Right atrium auricular region (tissue), 2 donors: ENCODE measurements around the gene CCR5. TPM values are rescaled to one million over a fixed set of nuclear protein-coding genes. Genes with fewer than 3 reads are reported as not detected.

Experiments used
- DNase-seq: peaks from one replicate; pipeline ENCODE4 v3.0.0-alpha.2; 2019; ENCODE audit warnings: low spot score
- H3K27ac ChIP-seq, 2 donors: fragments of 200-600 bp; sonication (generic); 1 replicate in 1 of 2; 2 replicates in 1 of 2; pipeline ENCODE4 v1.5.1; 2016 to 2019
- H3K27me3 ChIP-seq, 2 donors: fragments of 200-600 bp; sonication (generic); one replicate each; pipeline versions ENCODE4 v1.5.1 to v1.6.0; 2017 to 2019
- H3K36me3 ChIP-seq: fragments of 200-600 bp; sonication (generic); one replicate; pipeline ENCODE4 v1.5.1; 2016
- H3K4me1 ChIP-seq, 2 donors: fragments of 200-600 bp; sonication (generic); one replicate each; pipeline versions ENCODE4 v1.5.1 to v1.6.0; 2017 to 2019
- H3K4me3 ChIP-seq, 2 donors: fragments of 200-600 bp; sonication (generic); 1 replicate in 1 of 2; 2 replicates in 1 of 2; pipeline ENCODE4 v1.5.1; 2017 to 2019; ENCODE audit warnings: mild to moderate bottlenecking in 1 of 2, moderate library complexity in 1 of 2
- H3K9me3 ChIP-seq, 2 donors: fragments of 200-600 bp; sonication (generic); one replicate each; pipeline ENCODE4 v1.5.1; 2019
- total RNA-seq, 2 donors: library from RNA; depleted of rRNA; stranded (reverse); fragments of >200 nt; gene quantifications; one replicate each; pipeline ENCODE4 v1.1.0, GENCODE V29; 2016
- TF ChIP-seq, protein P1 (sequence below), 2 donors: fragments of 200-600 bp; sonication (generic); IDR thresholded peaks; one replicate each; pipeline ENCODE4 v1.5.1; 2019; ENCODE audit warnings: antibody characterized with exemption in 2 of 2

Gene CCR5
- total RNA-seq, 2 donors from 2014 or later: 1.1 TPM; not detected in 1

DNA sequence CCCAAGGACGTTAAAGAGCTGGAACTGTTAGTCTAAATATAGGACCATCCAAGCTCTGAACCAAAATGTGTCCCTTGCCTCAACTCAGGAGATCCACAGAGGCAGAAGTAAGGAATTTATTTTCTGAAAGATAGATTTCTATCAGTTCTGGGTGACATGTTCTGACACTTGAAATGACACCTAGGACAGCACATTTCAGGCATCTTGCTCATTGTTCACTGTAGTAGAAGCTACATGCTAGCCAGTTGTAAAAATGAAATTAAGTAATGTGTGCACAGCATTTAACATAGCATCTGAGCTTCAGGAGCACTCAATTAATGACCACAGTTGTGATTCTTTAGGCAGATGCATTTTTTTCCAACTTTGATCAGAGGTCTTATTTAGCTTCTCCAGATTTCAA, 16.3 kb upstream of the CCR5 start:
- TF ChIP-seq, protein P1, sequence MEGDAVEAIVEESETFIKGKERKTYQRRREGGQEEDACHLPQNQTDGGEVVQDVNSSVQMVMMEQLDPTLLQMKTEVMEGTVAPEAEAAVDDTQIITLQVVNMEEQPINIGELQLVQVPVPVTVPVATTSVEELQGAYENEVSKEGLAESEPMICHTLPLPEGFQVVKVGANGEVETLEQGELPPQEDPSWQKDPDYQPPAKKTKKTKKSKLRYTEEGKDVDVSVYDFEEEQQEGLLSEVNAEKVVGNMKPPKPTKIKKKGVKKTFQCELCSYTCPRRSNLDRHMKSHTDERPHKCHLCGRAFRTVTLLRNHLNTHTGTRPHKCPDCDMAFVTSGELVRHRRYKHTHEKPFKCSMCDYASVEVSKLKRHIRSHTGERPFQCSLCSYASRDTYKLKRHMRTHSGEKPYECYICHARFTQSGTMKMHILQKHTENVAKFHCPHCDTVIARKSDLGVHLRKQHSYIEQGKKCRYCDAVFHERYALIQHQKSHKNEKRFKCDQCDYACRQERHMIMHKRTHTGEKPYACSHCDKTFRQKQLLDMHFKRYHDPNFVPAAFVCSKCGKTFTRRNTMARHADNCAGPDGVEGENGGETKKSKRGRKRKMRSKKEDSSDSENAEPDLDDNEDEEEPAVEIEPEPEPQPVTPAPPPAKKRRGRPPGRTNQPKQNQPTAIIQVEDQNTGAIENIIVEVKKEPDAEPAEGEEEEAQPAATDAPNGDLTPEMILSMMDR (IDR thresholded peaks at IDR 0.05): no peak
- no peak for DNase-seq
- Histone ChIP-seq H3K4me3 (no peak overlapping the region), H3K4me1 (no peaks in the 10 kb centered on the region), H3K36me3 (no peaks in the 10 kb centered on the region), H3K27me3 (no peaks in the 10 kb centered on the region), H3K27ac (no peak overlapping the region), H3K9me3 (no peaks in the 10 kb centered on the region)

DNA sequence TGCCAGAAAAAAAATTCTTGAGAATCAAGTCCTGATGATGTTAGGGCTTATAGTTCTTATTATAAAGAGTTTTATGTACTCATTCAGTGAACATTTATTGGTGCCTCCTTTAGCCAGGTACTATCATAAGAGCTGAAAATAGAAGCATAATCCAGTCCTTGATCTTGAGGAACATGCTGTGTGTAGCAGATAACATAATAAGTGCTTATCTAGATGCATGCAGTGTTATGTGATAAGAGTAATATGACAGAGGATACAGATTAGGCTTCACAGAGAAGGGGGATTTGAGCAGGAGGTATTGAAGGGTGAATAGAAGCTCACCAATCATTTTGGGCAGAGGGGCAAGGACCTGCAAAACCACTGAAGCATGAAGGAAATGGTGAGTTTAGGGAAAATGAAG, 15.8 kb upstream of the CCR5 start:
- Histone ChIP-seq H3K27me3 (no peaks in the 10 kb centered on the region), H3K4me3 (no peak overlapping the region), H3K36me3 (no peaks in the 10 kb centered on the region), H3K27ac (no peak overlapping the region), H3K4me1 (no peaks in the 10 kb centered on the region), H3K9me3 (no peaks in the 10 kb centered on the region)
- no peak for DNase-seq
- TF ChIP-seq, protein P1 (IDR thresholded peaks at IDR 0.05): no peak

DNA sequence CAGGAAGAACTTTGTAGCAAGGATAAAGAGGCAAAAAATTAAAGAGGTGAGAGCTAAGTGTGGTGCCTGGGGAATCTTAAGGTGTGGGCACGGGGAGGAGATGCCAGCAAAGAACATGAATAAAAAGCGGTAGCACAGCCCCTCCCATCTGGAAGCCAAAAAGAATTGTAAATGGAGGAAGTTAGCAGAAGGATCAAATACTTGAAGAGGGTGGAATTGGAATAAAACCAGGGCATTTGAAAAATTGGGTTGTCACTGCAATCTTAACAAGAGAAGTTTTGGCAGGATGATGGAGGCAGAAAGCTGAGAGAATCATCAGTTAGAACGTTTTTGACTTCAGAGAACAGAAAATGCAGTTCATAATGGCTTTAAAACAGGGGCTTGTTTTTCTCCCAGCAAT, 14.5 kb upstream of the CCR5 start:
- TF ChIP-seq, protein P1 (IDR thresholded peaks at IDR 0.05): no peak
- no peaks in the 10 kb centered on the region for H3K27me3 ChIP-seq
- H3K4me3 ChIP-seq: no peak overlapping the region

DNA sequence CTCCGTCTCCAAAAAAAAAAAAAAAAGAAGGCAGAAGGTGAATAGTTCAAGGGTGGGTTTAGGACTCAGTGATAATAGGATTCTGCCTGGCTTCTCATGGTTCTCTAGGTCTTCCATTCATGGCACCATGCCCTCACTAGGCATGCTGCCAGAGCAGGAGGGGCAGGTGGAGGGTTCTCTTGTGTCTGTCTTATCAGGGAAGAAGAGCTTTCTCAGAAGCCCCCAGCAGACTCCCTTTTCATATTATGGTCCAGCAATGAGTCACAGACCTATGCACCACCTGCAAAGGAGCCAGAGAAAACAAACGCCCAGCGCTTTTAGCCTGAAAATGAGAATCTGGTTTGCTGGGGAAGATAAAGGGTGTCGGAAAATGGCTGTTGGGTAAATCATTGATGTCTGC, 13.8 kb upstream of the CCR5 start:
- Histone ChIP-seq H3K27me3 (no peaks in the 10 kb centered on the region), H3K4me3 (no peak overlapping the region), H3K27ac (no peak overlapping the region), H3K9me3 (no peaks in the 10 kb centered on the region), H3K36me3 (no peaks in the 10 kb centered on the region), H3K4me1 (peaks cover 0 to 3% of the 10 kb centered on the region in 2 donors)
- no peak for DNase-seq
- TF ChIP-seq, protein P1 (IDR thresholded peaks at IDR 0.05): no peak

More for the DNA sequence above, 14.5 kb upstream of the CCR5 start:
- no peak for DNase-seq
- H3K27ac ChIP-seq: no peak overlapping the region
- H3K9me3 ChIP-seq: no peaks in the 10 kb centered on the region
- peaks cover 0 to 3% of the 10 kb centered on the region in 2 donors for H3K4me1 ChIP-seq
- H3K36me3 ChIP-seq: no peaks in the 10 kb centered on the region

DNA sequence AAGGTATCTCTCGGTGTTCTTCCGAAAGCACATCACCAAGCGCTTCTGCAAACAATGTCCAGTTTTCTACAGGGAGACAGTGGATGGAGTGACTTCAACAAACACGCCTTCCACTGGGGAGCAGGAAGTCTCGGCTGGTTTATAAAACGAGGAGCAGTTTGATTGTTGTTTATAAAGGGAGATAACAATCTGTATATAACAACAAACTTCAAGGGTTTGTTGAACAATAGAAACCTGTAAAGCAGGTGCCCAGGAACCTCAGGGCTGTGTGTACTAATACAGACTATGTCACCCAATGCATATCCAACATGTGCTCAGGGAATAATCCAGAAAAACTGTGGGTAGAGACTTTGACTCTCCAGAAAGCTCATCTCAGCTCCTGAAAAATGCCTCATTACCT, 12.3 kb upstream of the CCR5 start:
- no peak overlapping the region for H3K27ac ChIP-seq
- H3K4me1 ChIP-seq: peaks cover 0 to 3% of the 10 kb centered on the region in 2 donors
- TF ChIP-seq, protein P1 (IDR thresholded peaks at IDR 0.05): no peak
- H3K4me3 ChIP-seq: no peak overlapping the region
- H3K27me3 ChIP-seq: no peaks in the 10 kb centered on the region
- H3K9me3 ChIP-seq: no peaks in the 10 kb centered on the region
- DNase-seq: no peak
- H3K36me3 ChIP-seq: no peaks in the 10 kb centered on the region

DNA sequence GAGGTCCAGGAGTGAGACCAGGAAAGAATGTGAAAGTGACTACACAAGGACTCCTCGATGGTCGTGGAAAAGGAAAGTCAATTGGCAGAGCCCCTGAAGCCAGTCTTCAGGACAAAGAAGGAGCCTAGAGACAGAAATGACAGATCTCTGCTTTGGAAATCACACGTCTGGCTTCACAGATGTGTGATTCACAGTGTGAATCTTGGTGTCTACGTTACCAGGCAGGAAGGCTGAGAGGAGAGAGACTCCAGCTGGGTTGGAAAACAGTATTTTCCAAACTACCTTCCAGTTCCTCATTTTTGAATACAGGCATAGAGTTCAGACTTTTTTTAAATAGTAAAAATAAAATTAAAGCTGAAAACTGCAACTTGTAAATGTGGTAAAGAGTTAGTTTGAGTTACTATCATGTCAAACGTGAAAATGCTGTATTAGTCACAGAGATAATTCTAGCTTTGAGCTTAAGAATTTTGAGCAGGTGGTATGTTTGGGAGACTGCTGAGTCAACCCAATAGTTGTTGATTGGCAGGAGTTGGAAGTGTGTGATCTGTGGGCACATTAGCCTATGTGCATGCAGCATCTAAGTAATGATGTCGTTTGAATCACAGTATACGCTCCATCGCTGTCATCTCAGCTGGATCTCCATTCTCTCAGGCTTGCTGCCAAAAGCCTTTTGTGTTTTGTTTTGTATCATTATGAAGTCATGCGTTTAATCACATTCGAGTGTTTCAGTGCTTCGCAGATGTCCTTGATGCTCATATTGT, 10.8 kb upstream of the CCR5 start:
- TF ChIP-seq, protein P1 (IDR thresholded peaks at IDR 0.05): no peak
- Histone ChIP-seq H3K4me1 (peaks cover 0 to 3% of the 10 kb centered on the region in 2 donors), H3K27ac (no peak overlapping the region), H3K36me3 (no peaks in the 10 kb centered on the region), H3K9me3 (no peaks in the 10 kb centered on the region), H3K4me3 (no peak overlapping the region), H3K27me3 (no peaks in the 10 kb centered on the region)
- no peak for DNase-seq
